ENCODE measurements around the gene URI1.

The URI1 gene

DNA sequence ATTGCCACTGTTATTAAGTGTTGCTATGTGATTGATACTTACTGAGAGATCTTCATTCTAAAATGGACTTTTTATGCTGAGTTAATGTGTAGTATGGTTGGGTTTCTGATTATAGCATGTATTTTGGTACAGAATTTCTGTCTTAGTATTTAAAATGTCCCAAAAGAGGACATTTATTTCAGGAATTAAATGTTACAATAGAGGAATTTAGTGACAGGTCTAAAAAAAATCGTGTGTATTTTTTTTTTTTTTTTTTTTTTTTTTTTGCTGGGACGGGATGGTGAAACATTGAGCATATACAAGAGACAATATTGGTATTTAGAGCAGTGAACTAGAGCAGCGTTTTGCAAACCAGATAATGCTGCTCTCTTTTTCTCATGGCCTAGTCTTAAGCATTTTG lies 27.9 kb downstream of the URI1 start:
- Histone ChIP-seq H3K27me3 (ENCODE audit: insufficient read depth, poor library complexity, severe bottlenecking) (no peaks in the 10 kb centered on the region), H3K4me3 (replicated peaks; ENCODE audit: insufficient read depth, low read length) (no peak overlapping the region), H3K27ac (replicated peaks) (no peak overlapping the region)
- DNase-seq (ENCODE audit: low read depth in 1 of 2, low spot score in 1 of 2) = no peak
- TF ChIP-seq POLR2AphosphoS5 (IDR thresholded peaks at IDR 0.05; ENCODE audit: low read depth) (no peak), CTCF (IDR thresholded peaks at IDR 0.05; ENCODE audit: insufficient read depth, low read length) (no peak), SPI1 (IDR thresholded peaks at IDR 0.05; ENCODE audit: borderline replicate concordance, low read depth) (no peak), GABPA (IDR thresholded peaks at IDR 0.05; ENCODE audit: low read depth) (no peak)
- TF ChIP-seq, protein P1, sequence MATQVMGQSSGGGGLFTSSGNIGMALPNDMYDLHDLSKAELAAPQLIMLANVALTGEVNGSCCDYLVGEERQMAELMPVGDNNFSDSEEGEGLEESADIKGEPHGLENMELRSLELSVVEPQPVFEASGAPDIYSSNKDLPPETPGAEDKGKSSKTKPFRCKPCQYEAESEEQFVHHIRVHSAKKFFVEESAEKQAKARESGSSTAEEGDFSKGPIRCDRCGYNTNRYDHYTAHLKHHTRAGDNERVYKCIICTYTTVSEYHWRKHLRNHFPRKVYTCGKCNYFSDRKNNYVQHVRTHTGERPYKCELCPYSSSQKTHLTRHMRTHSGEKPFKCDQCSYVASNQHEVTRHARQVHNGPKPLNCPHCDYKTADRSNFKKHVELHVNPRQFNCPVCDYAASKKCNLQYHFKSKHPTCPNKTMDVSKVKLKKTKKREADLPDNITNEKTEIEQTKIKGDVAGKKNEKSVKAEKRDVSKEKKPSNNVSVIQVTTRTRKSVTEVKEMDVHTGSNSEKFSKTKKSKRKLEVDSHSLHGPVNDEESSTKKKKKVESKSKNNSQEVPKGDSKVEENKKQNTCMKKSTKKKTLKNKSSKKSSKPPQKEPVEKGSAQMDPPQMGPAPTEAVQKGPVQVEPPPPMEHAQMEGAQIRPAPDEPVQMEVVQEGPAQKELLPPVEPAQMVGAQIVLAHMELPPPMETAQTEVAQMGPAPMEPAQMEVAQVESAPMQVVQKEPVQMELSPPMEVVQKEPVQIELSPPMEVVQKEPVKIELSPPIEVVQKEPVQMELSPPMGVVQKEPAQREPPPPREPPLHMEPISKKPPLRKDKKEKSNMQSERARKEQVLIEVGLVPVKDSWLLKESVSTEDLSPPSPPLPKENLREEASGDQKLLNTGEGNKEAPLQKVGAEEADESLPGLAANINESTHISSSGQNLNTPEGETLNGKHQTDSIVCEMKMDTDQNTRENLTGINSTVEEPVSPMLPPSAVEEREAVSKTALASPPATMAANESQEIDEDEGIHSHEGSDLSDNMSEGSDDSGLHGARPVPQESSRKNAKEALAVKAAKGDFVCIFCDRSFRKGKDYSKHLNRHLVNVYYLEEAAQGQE (IDR thresholded peaks at IDR 0.05; ENCODE audit: insufficient replicate concordance, low read depth) = no peak

DNA sequence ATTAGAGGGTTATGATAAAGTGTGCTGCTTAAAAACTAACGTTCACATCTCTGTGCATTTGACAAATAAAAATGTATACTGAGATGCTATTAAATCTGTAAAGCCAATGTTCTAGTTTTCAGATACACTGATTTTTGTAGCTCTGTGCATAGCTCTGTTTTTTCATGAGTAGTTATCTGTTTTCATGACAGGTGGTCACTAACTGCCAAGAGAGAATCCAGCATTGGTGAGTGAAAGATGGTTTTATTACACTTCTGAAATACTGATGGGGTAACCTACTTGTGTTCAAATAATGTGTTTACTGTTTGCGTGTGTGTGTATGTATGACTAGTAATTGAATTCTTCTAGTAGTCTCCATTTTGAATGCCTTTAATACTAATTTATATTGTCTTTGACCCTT lies 29.0 kb downstream of the URI1 start:
- no peak overlapping the region for H3K27ac ChIP-seq (replicated peaks)
- TF ChIP-seq CTCF (IDR thresholded peaks at IDR 0.05; ENCODE audit: insufficient read depth, low read length) = no peak
- no peak for TF ChIP-seq POLR2AphosphoS5 (IDR thresholded peaks at IDR 0.05; ENCODE audit: low read depth)
- no peak for TF ChIP-seq SPI1 (IDR thresholded peaks at IDR 0.05; ENCODE audit: borderline replicate concordance, low read depth)
- no peak for TF ChIP-seq GABPA (IDR thresholded peaks at IDR 0.05; ENCODE audit: low read depth)
- TF ChIP-seq, protein P1 (IDR thresholded peaks at IDR 0.05; ENCODE audit: insufficient replicate concordance, low read depth) = no peak

DNA sequence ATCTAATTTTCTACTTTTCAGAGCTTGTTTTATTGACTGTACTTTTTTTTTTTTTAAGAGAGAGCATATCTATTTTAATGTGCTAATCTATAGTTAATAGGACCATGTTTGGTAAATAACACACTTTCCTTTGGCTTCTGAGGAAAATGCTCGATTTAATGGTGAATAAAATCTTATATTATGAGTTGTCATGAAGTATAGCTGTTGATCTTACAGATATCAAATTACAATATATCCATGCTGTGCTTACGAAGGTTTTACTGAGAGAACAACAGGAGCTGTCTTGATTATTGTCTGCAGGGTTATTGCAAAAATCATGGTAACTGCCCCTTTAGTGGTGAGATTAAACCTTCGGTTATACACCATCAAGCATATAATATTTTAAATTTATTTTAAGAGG lies 29.6 kb downstream of the URI1 start:
- DNase-seq (ENCODE audit: low read depth in 1 of 2, low spot score in 1 of 2) = no peak
- no peak overlapping the region for H3K27ac ChIP-seq (replicated peaks)
- H3K27me3 ChIP-seq (ENCODE audit: insufficient read depth, poor library complexity, severe bottlenecking) = no peaks in the 10 kb centered on the region
- no peak overlapping the region for H3K4me3 ChIP-seq (replicated peaks; ENCODE audit: insufficient read depth, low read length)
- TF ChIP-seq, protein P1 (IDR thresholded peaks at IDR 0.05; ENCODE audit: insufficient replicate concordance, low read depth) = no peak
- no peak for TF ChIP-seq CTCF (IDR thresholded peaks at IDR 0.05; ENCODE audit: insufficient read depth, low read length)
- no peak for TF ChIP-seq POLR2AphosphoS5 (IDR thresholded peaks at IDR 0.05; ENCODE audit: low read depth)
- TF ChIP-seq GABPA (IDR thresholded peaks at IDR 0.05; ENCODE audit: low read depth) = no peak

More for the DNA sequence above, 29.0 kb downstream of the URI1 start:
- DNase-seq (ENCODE audit: low read depth in 1 of 2, low spot score in 1 of 2) = no peak
- Histone ChIP-seq H3K27me3 (ENCODE audit: insufficient read depth, poor library complexity, severe bottlenecking) (no peaks in the 10 kb centered on the region), H3K4me3 (replicated peaks; ENCODE audit: insufficient read depth, low read length) (no peak overlapping the region)
